ENCODE measurements around the gene DEXI.
"Not testable (repeated sequence)": the region's sequence is repeated elsewhere in the genome, so short reads cannot be mapped to it uniquely, and the experiment has no call there.

Gene DEXI

GRCh38 chr16:10969615-10970014 is 27.3 kb upstream of the DEXI start:
- no peak for DNase-seq (ENCODE audit: low read depth, low spot score)

- DNase-seq (ENCODE audit: low read depth, low spot score): no peak
Observed at GRCh38 chr16:10968498-10968897, 26.2 kb upstream of the DEXI start.

DNA sequence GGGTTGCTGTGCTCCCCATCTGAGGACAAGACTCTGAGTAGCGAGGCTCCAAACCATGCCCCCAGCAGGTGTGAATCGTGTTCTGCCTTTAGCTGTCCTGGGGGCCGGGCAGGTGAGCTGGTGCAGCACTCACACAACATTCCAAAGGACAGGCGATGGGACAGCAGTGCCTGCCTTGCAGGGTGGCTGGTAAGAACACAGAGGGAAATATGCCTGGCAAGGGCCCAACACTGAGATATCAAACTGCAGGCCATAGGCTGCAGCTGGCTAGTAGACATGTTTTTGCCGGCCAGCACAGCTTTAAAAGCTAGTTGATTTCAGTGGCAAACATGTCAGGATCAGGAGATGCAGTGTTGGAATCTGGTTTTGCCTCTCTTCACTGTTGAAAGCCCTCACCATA is 25.7 kb upstream of the DEXI start:
- no peak for DNase-seq (ENCODE audit: low read depth, low spot score)

DNA sequence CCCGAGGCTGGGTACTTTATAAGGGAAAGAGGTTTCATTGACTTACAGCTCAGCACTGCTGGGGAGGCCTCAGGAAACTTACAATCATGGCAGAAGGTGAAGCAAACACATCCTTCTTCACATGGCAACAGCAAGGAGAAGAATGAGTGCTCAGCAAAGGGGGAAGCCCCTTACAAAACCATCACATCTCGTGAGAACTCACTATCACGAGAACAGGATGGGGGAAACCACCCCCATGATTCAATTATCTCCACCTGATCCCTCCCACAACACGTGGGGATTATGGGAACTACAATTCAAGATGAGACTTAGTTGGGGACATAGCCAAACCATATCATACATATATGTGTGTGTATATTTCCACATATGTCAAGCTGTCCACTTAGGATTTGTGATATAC is 24.3 kb upstream of the DEXI start:
- not testable (repeated sequence) for DNase-seq (ENCODE audit: low read depth, low spot score)

- no peak for DNase-seq (ENCODE audit: low read depth, low spot score)
Observed at GRCh38 chr16:10966129-10966528, 23.9 kb upstream of the DEXI start.

- no peak for DNase-seq (ENCODE audit: low read depth, low spot score)
Observed at GRCh38 chr16:10965440-10966061, 23.3 kb upstream of the DEXI start.

DNA sequence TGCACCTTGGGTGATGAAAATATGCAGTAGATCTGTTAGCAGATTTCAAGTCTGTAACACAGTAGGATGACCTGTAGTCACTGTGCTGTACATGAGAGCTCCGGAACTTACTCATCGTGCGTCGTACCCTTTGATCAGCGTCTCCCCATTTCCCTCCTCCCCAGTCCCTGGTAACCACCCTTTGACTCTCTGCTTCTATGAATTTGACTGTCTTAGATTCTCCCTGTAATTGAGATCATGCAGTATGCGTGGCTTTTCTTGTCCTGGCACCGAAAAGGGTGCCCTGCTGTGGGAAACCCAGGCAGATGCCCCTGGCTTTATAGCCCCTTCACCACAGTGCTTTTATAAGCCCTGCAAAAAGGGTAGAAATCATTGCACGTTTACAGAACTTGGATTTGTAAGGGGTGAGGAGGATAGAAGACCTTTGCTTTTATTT is 22.6 kb upstream of the DEXI start:
- DNase-seq (ENCODE audit: low read depth, low spot score): no peak

GRCh38 chr16:10964039-10964890 is 22.0 kb upstream of the DEXI start:
- DNase-seq (ENCODE audit: low read depth, low spot score): no peak

- no peak for DNase-seq (ENCODE audit: low read depth, low spot score)
Observed at GRCh38 chr16:10961231-10961630, 19.0 kb upstream of the DEXI start.

GRCh38 chr16:10959161-10959560 is 16.9 kb upstream of the DEXI start:
- no peak for DNase-seq (ENCODE audit: low read depth, low spot score)

DNA sequence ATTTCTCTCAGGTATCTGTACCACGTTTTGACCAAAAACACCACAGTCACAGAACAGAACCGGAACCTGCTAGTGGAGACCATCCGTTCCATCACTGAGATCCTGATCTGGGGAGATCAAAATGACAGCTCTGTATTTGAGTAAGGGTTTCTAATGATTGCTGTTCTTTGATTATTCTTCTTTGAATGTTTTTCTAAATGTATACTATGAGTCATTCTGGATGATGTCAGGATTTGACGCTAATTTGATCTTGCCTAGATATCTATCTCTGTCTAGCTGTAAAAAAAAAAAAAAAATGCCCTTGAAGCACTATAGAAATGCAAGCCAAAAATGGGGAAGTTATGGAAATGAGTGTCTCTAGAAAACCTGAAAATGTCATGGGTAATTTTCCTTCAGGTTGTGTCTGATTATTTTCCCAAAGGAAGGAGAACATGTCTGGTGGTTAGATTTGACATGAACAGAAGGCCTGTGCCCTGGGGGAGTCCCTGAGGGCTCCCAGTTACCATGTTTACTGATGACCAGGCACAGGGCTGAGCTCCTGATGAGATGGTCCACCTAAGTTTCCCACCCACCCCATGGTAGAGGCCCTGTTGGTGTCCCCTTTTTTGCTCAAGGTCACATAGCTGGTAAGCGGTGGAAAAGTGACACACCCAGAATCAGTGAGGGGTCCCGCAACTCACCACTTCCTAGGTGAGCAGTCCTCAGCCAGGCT is 15.7 kb upstream of the DEXI start:
- DNase-seq (ENCODE audit: low read depth, low spot score): no peak

DNA sequence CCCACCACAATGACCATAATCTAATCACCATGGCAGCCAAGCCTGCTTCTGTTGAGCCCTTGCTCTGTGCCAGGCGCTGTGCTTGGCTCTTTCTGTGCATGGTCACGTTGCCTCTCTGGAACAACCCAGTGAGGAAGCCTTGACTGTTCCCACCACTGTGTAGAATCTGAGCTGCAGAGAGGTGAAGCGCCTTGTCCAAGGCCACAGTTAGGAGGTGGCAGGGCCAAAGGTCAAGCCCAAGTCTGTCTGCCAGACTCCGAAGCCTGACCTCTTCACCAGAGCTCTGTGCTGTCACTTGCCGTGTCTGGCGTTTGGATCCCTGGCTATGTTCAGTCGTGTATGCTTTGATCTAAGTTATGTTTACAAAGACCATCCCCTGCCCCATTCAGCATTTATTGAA is 12.6 kb upstream of the DEXI start:
- no peak for DNase-seq (ENCODE audit: low read depth, low spot score)

GRCh38 chr16:10951026-10951425 is 8.8 kb upstream of the DEXI start:
- DNase-seq (ENCODE audit: low read depth, low spot score): no peak

GRCh38 chr16:10950393-10950792 is 8.1 kb upstream of the DEXI start:
- no peak for DNase-seq (ENCODE audit: low read depth, low spot score)

GRCh38 chr16:10949424-10949970 is 7.2 kb upstream of the DEXI start:
- DNase-seq (ENCODE audit: low read depth, low spot score): no peak

- no peak for DNase-seq (ENCODE audit: low read depth, low spot score)
Observed at GRCh38 chr16:10947211-10947787, 5.0 kb upstream of the DEXI start.

DNA sequence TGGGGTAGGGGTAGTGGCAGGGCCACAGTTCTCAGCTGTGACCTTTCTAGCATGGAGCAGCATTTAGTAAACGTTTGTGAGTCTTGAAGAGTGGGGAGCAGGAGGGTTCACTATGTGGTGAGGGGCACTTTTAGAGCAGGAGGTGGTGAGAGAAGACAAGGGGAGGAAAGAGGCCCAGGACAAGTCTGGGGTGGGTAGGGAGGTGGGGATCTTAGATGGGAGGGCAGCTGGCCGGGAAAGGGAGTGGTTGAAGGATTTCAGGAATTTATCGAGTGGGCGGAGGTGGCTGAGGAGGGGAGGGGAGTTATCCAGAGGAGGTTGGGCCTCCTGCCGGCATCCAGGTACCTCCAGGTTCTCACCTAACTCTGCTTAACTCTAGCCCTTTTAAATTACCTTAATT is 4.0 kb upstream of the DEXI start:
- DNase-seq (ENCODE audit: low read depth, low spot score): no peak

DNA sequence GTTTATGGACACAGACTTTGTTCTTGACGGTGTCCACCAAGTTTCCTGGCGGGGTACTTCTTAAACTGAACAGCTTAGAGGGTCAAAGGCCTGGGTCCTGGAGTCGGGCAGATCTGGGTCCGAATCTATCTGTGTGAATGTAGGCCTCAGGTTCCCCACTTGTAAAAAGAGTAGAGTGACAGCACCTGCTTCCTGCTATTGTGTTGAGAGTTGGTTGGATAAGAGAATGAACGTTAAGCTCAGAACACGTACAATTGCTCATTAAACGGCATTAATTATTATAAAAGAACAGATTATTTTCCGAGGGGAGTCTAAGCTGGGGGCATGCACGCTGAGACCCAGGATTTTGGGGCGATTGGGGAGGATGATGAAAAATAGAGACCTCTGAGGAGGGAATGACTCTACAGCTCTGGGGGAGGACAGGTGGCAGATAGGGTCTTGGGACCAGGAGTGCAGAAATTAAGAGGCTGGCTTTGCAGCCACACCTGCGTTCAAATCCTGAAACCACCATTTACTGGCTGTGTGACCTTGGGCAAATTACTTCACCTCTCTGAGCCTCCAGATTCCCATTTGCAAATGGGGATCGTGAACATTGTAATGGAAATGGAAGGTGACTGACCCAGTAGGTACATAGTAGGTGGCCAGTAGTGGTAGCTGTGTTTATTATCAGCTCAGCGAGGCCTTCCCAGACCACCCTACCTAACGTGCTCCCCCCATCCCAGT is 3.0 kb upstream of the DEXI start:
- DNase-seq (ENCODE audit: low read depth, low spot score): no peak

GRCh38 chr16:10944249-10945064 is 2.2 kb upstream of the DEXI start, which contains the start of gene CLEC16A:
CLEC16A (plus strand) TSS chr16:10944564; CDS start chr16:10944718, 154 bp downstream.
- peak; percentile 87 for DNase-seq (ENCODE audit: low read depth, low spot score)

- DNase-seq (ENCODE audit: low read depth, low spot score): no peak
Observed at GRCh38 chr16:10943064-10943353, 741 bp upstream of the DEXI start.

Data from smooth muscle cell of the brain vasculature (primary cell).